Glutamatergic neuron (in vitro differentiated cells): ENCODE results near the gene PSMB7. TPM values are rescaled to one million over a fixed set of nuclear protein-coding genes. Genes with fewer than 3 reads are reported as not detected.
A peak's percentile ranks its signal among the peaks of the same experiment; 100 is the strongest.

Experiments
- DNase-seq: peaks from one replicate; pipeline ENCODE4 v3.0.0; 2022
- H3K27ac Mint-ChIP-seq: one replicate; pipeline ENCODE4 v1.8.0; 2020; ENCODE audit warnings: mild to moderate bottlenecking, mixed read lengths, inconsistent platforms; ENCODE audit not compliant: unreplicated experiment
- H3K27me3 Mint-ChIP-seq: one replicate; pipeline ENCODE4 v1.8.0; 2020; ENCODE audit warnings: mild to moderate bottlenecking, moderate library complexity, mixed read lengths, inconsistent platforms; ENCODE audit not compliant: unreplicated experiment
- H3K36me3 Mint-ChIP-seq: one replicate; pipeline ENCODE4 v1.8.0; 2020; ENCODE audit warnings: mild to moderate bottlenecking, mixed read lengths, inconsistent platforms; ENCODE audit not compliant: unreplicated experiment
- H3K4me1 Mint-ChIP-seq: one replicate; pipeline ENCODE4 v1.8.0; 2020; ENCODE audit warnings: mild to moderate bottlenecking, low read depth, mixed read lengths, inconsistent platforms; ENCODE audit not compliant: unreplicated experiment
- H3K4me3 Mint-ChIP-seq: one replicate; pipeline ENCODE4 v1.8.0; 2020; ENCODE audit warnings: mild to moderate bottlenecking, mixed read lengths, inconsistent platforms; ENCODE audit not compliant: unreplicated experiment
- H3K9me3 Mint-ChIP-seq: one replicate; pipeline ENCODE4 v1.8.0; 2020; ENCODE audit warnings: mild to moderate bottlenecking, moderate library complexity, mixed read lengths, inconsistent platforms; ENCODE audit not compliant: unreplicated experiment
- total RNA-seq: library from RNA; stranded (reverse); fragmentation: NEBNext Ultra II Directional; extraction: Animal tissue kit (Norgen Biotek cat#: 25700); gene quantifications from one replicate; pipeline ENCODE4 v1.2.1, GENCODE V29; 2021; ENCODE audit not compliant: unreplicated experiment
- TF ChIP-seq, protein P1 (sequence below): fragments of 200-600 bp; sonication (generic); IDR thresholded peaks from one replicate; pipeline ENCODE4 v1.5.0; 2021; ENCODE audit not compliant: partially characterized antibody, unreplicated experiment

Gene PSMB7
- total RNA-seq, 1 donor from 2014 or later: 185 TPM

DNA sequence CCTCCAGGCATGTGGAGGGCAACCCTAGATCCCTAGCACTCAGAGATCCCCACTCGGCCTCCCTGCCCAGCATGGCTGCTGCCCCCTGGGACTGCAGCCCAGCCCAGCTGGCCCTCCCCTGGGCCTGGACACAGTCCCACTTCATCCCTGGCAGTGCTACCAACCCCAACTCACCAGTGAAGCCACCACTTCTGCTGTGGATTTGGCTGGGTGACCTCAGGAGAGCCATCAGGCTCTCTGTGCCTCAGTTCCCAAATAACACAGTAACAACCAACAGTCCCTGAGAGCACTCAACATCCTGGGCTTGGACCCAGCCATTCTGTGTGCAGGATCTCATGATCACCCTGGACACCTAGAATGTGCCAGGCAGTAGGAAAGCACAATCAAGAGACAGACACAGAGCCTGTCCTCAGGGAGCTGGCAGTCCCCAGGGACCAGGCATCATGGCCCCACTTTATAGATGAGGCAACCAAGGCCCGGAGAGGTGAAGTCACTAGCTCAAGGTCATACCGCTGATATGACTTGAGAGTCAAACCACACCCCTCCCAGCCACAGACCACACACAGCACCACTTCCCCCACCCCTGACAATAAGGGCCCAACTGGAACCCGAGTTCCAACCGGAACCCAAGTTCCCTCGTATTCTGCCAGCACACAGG is 4.7 kb upstream of the PSMB7 start:
- Mint-ChIP-seq H3K9me3 (peaks cover 5% of the 10 kb centered on the region), H3K4me1 (no peaks in the 10 kb centered on the region), H3K27me3 (peaks cover 4% of the 10 kb centered on the region), H3K4me3 (no peak overlapping the region), H3K27ac (no peak overlapping the region), H3K36me3 (no peaks in the 10 kb centered on the region)
- DNase-seq: no peak
- TF ChIP-seq, protein P1, sequence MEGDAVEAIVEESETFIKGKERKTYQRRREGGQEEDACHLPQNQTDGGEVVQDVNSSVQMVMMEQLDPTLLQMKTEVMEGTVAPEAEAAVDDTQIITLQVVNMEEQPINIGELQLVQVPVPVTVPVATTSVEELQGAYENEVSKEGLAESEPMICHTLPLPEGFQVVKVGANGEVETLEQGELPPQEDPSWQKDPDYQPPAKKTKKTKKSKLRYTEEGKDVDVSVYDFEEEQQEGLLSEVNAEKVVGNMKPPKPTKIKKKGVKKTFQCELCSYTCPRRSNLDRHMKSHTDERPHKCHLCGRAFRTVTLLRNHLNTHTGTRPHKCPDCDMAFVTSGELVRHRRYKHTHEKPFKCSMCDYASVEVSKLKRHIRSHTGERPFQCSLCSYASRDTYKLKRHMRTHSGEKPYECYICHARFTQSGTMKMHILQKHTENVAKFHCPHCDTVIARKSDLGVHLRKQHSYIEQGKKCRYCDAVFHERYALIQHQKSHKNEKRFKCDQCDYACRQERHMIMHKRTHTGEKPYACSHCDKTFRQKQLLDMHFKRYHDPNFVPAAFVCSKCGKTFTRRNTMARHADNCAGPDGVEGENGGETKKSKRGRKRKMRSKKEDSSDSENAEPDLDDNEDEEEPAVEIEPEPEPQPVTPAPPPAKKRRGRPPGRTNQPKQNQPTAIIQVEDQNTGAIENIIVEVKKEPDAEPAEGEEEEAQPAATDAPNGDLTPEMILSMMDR: peak; percentile 56

DNA sequence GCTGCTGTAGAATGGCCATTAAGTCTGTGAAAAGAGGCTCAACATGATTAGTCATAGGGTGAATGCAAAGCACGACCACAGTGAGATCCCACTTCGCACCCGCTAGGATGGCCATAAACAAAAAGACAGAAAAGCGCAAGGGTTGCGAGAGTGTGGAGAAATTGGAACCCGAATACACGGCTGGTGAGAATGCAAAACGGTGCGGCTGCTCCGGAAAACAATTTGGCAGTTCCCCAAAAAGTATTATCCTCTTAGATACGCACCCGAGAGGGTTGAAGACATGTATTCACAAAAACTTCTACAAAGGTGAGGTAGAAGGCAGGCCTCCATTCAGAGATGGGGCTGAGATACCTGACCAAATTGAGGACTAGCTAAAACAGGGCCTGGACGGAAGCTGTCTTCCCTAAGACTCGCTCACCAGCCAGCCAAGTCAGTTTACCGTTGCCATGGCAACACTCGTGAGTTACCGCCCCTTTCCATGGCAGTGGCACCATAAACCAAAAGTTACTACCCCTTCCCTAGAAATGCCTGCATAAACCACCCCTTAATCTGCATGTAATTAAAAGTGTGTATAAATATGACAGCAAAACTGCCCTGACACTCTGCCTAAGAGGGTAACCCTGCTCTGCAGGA is 726 bp upstream of the PSMB7 start:
- H3K4me3 Mint-ChIP-seq: peak overlapping the region; percentile 98
- H3K27ac Mint-ChIP-seq: no peak overlapping the region
- TF ChIP-seq, protein P1: no peak
- H3K4me1 Mint-ChIP-seq: peaks cover 3% of the 10 kb centered on the region
- H3K9me3 Mint-ChIP-seq: peaks cover 7% of the 10 kb centered on the region
- H3K36me3 Mint-ChIP-seq: no peaks in the 10 kb centered on the region
- DNase-seq: no peak
- peaks cover 4% of the 10 kb centered on the region for H3K27me3 Mint-ChIP-seq

DNA sequence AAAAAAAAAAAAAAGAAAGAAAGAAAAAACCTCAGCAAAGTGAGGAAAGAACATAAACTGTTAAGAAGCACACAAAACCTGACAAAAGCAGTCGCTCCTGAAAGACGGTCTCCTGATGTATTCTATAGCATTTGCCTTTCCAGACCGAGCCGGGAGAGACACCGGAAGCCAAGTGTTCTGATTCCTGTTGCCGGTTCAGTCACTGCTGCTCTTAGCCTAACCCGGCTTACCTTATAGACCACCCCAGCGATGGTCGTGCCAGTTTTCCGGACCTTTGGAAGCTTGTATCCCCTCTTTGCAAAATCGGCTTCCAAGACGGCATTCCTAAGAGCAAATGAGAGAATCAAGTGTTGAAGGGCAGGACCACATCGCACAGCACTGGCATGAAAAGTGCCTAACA is 630 bp downstream of the PSMB7 start:
- H3K36me3 Mint-ChIP-seq: no peaks in the 10 kb centered on the region
- H3K27ac Mint-ChIP-seq: peak overlapping the region; percentile 97
- H3K4me1 Mint-ChIP-seq: peaks cover 3% of the 10 kb centered on the region
- DNase-seq: no peak
- H3K27me3 Mint-ChIP-seq: peaks cover 6% of the 10 kb centered on the region
- peak overlapping the region; percentile 98 for H3K4me3 Mint-ChIP-seq
- TF ChIP-seq, protein P1: no peak
- H3K9me3 Mint-ChIP-seq: peaks cover 7% of the 10 kb centered on the region

GRCh38 chr9:124412228-124412575 is 3.0 kb downstream of the PSMB7 start:
- peaks cover 7% of the 10 kb centered on the region for H3K9me3 Mint-ChIP-seq
- peaks cover 3% of the 10 kb centered on the region for H3K27me3 Mint-ChIP-seq
- H3K36me3 Mint-ChIP-seq: no peaks in the 10 kb centered on the region
- no peak overlapping the region for H3K4me3 Mint-ChIP-seq
- TF ChIP-seq, protein P1: no peak
- H3K27ac Mint-ChIP-seq: no peak overlapping the region
- peaks cover 3% of the 10 kb centered on the region for H3K4me1 Mint-ChIP-seq
- no peak for DNase-seq

DNA sequence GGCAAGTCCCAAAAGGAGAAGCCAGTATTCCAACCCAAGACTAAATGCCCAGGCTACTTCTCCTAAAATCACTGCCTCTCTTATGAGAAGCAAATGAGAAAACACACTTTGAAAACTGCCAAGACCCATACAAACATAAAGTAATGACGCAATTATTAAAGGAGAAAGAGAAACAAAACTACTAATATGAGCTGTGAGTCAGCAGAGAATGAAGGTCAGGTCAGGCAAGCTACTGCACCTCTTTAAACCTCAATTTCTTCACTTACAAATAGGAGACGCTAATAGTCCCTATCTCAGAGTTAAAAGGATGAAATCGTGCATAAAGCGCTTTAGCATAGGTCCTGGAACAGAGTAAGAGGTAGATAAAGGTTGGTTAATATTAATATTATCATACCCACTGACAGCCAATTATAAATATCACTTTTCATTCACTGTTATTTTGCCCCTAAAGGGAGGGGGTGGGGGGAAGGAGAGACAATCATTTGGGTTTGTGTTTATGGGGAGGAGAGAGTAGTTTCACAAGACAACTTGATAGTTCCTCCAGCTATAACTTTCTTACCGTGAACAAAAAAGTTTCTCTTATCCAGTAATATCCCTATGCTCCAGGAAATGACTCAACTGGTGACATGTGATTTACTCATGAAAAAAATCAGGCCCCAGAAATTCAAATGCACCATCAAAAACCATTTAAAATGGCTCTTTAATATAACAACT is 3.6 kb downstream of the PSMB7 start:
- no peaks in the 10 kb centered on the region for H3K36me3 Mint-ChIP-seq
- peaks cover 3% of the 10 kb centered on the region for H3K27me3 Mint-ChIP-seq
- H3K9me3 Mint-ChIP-seq: peaks cover 7% of the 10 kb centered on the region
- no peak for DNase-seq
- no peak overlapping the region for H3K27ac Mint-ChIP-seq
- H3K4me3 Mint-ChIP-seq: no peak overlapping the region
- H3K4me1 Mint-ChIP-seq: peaks cover 3% of the 10 kb centered on the region
- TF ChIP-seq, protein P1: no peak
